Aorta (tissue), 5 donors: ENCODE measurements around the gene SF3B4. TPM values are rescaled to one million over a fixed set of nuclear protein-coding genes. Genes with fewer than 3 reads are reported as not detected.

Source experiments
- ATAC-seq: fragments of 200-7000 bp; cut with Tn5 transposase; one replicate; pipeline ENCODE4 v1.9.1; 2022; ENCODE audit warnings: moderate library complexity; ENCODE audit not compliant: low FRiP score
- DNase-seq, 2 donors: peaks; one replicate each; pipeline ENCODE4 v3.0.0-alpha.2; 2020
- H3K27ac ChIP-seq, 2 donors: one replicate each; pipeline ENCODE4 v1.5.1; 2013; ENCODE audit warnings: low read length in 2 of 2, mild to moderate bottlenecking in 2 of 2, moderate library complexity in 2 of 2, control low read depth in 1 of 2, inconsistent platforms in 1 of 2, low read depth in 1 of 2
- H3K27me3 ChIP-seq, 2 donors: one replicate each; pipeline ENCODE4 v1.6.1; 2013; ENCODE audit warnings: control low read depth in 1 of 2, low read length in 1 of 2, mild to moderate bottlenecking in 1 of 2, moderate library complexity in 1 of 2; ENCODE audit not compliant: insufficient read depth in 2 of 2, control insufficient read depth in 1 of 2
- H3K36me3 ChIP-seq, 2 donors: one replicate each; pipeline ENCODE4 v1.6.1; 2013; ENCODE audit warnings: control low read depth in 1 of 2, low read length in 1 of 2, mild to moderate bottlenecking in 1 of 2; ENCODE audit not compliant: insufficient read depth in 2 of 2, control insufficient read depth in 1 of 2
- H3K4me1 ChIP-seq, 2 donors: one replicate each; pipeline ENCODE4 v1.6.1; 2013; ENCODE audit warnings: low read length in 2 of 2, control low read depth in 1 of 2, mild to moderate bottlenecking in 1 of 2, moderate library complexity in 1 of 2; ENCODE audit not compliant: insufficient read depth in 2 of 2, control insufficient read depth in 1 of 2
- H3K4me3 ChIP-seq, 2 donors: one replicate each; pipeline ENCODE4 v1.5.1; 2013; ENCODE audit warnings: low read length in 2 of 2, control low read depth in 1 of 2, mild to moderate bottlenecking in 1 of 2
- H3K9me3 ChIP-seq: one replicate; pipeline ENCODE4 v1.6.1; 2013; ENCODE audit warnings: mild to moderate bottlenecking, low read length; ENCODE audit not compliant: control insufficient read depth
- WGBS, 2 donors: extraction: QIAGEN DNeasy Blood & Tissue Kit; methylation state at CpG; one replicate each; pipeline ENCODE4 v1.1.7; 2013; 5-methylcytosine and 5-hydroxymethylcytosine counted together
- intact Hi-C, 2 donors: fragments of 100-400 bp; cut with DNase I; formaldehyde crosslinking; loops; one replicate each; pipeline versions ENCODE4 v1.14.2 to v1.15.0; 2022
- long read RNA-seq, 2 donors: library from polyadenylated mRNA; unstranded; transcript quantifications; one replicate each; pipeline ENCODE4 v2.0.0, GENCODE V29; 2020 to 2021
- polyA plus RNA-seq, 2 donors: library from polyadenylated mRNA; stranded (reverse); fragments of 200-250 nt; gene quantifications; one replicate each; pipeline ENCODE4 v1.2.3, GENCODE V29; 2013
- total RNA-seq, 2 donors: library from RNA; stranded (reverse); fragmentation: NEBNext Ultra II Directional; extraction: Animal tissue kit (Norgen Biotek cat#: 25700); gene quantifications; one replicate each; pipeline ENCODE4 v1.2.1, GENCODE V29; 2021
- donor health status: healthy with polysubstance abuse.
- donor health status: Bipolar disorder and iron deficiency.
- donor health status: DM: no; HTN: no; CAD: no.
- donor health status: DM: no; HTN: no; CAD: no.
- donor health status: DM: yes; HTN: yes; CAD: no.

The SF3B4 gene, protein sequence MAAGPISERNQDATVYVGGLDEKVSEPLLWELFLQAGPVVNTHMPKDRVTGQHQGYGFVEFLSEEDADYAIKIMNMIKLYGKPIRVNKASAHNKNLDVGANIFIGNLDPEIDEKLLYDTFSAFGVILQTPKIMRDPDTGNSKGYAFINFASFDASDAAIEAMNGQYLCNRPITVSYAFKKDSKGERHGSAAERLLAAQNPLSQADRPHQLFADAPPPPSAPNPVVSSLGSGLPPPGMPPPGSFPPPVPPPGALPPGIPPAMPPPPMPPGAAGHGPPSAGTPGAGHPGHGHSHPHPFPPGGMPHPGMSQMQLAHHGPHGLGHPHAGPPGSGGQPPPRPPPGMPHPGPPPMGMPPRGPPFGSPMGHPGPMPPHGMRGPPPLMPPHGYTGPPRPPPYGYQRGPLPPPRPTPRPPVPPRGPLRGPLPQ
- total RNA-seq (10 to 100 TPM; 37.3 to 42.6 TPM), polyA plus RNA-seq (10 to 100 TPM; 18.8 to 37.5 TPM)
- long read RNA-seq, donor 1, transcript SF3B4-201 (6 exons, 2,085 nt) = major isoform, 64 of 70 reads
- long read RNA-seq, donor 1, partial matches to known transcripts = 1 of 70 reads
- long read RNA-seq, donor 1, other reads (novel, unspliced or antisense) = 5 of 70 reads
- long read RNA-seq, donor 2, transcript SF3B4-201 (6 exons, 2,085 nt) = major isoform, 13 of 17 reads
- long read RNA-seq, donor 2, partial matches to known transcripts = 4 of 17 reads
- long read RNA-seq, donor 2, other reads (novel, unspliced or antisense) = 0 of 17 reads

DNA sequence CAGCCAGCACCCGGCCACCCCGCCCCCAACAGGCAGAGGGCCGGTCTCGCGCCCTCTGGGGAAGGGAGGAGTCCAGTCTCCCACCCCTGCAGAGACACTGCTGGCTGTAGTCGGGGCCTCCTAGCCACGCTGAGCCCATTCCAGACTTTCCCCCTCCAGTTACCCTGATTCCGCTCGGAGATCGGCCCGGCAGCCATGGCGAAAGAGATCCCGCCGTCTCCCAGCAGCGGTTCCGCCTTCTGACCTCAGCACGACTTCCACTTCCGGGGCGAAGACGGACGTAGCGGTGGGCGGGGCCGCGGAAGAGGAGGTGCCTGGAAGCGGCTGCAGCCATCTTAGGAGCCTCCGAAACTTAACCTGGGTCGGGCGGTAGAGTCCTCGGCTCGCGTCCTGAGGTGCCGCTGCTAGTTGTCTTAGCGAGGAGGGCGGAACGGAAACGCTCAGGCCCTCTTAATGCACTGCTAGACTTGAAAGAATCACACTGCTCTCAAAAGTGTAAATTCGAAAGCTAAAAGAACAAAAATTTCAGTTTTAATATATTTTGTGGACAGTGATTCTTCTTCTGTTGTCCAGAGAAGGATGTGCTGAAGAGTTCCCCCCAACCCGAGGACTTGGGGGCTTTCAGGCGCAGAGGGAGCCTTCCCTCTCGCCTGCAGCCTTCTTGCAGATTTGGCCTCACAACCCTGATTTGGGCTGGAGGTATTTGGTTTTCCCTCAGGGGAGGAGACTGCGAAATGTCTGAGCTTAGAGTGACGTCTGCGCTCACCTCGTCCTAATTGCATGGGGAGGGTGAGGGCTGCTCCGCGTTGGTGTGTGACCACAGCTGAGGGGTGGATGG, at the start of gene SF3B4:
SF3B4 (minus strand) TSS at position 241 of the 838 bp plus-strand sequence; CDS start at position 197, 44 bp downstream.
- peak; percentile 97 for ATAC-seq
- DNase-seq = peak; percentile 97 to 99
- WGBS, 2 donors = 0 to 1% methylated on average over 47 of the region's 47 CpGs
- intact Hi-C loops = loop anchor here in 1 of 2 donors (5.0 kb wide), 1 partner anchor 35 kb away; no protein-coding TSS in a partner anchor
- peak within 1 kb of the TSS; percentile 76 to 92 for H3K4me3 ChIP-seq
- H3K9me3 ChIP-seq = no peaks in the 10 kb centered on the region
- H3K27ac ChIP-seq = peak within 1 kb of the TSS; percentile 62 to 84
- H3K4me1 ChIP-seq = peaks cover 0 to 3% of the 10 kb centered on the region in 2 donors
- peaks cover 8 to 13% of the 10 kb centered on the region in 2 donors for H3K36me3 ChIP-seq
- no peaks in the 10 kb centered on the region for H3K27me3 ChIP-seq

- 90 to 91% methylated on average over 3 of the region's 3 CpGs for WGBS, 2 donors
- DNase-seq = no peak
- intact Hi-C loops = no loop called here
- H3K9me3 ChIP-seq = no peaks in the 10 kb centered on the region
- peaks cover 0 to 4% of the 10 kb centered on the region in 2 donors for H3K36me3 ChIP-seq
- no peak overlapping the region for H3K27ac ChIP-seq
- no peaks in the 10 kb centered on the region for H3K4me1 ChIP-seq
- no peak overlapping the region for H3K4me3 ChIP-seq
- H3K27me3 ChIP-seq = no peaks in the 10 kb centered on the region
- no peak for ATAC-seq
Measured at GRCh38 chr1:149977345-149977744, 49.7 kb upstream of the SF3B4 start.

GRCh38 chr1:149972547-149972946, 44.9 kb upstream of the SF3B4 start:
- no peaks in the 10 kb centered on the region for H3K9me3 ChIP-seq
- peaks cover 4 to 6% of the 10 kb centered on the region in 2 donors for H3K36me3 ChIP-seq
- DNase-seq (no peak), ATAC-seq (no peak)
- no peak overlapping the region for H3K27ac ChIP-seq
- no peaks in the 10 kb centered on the region for H3K27me3 ChIP-seq
- no peak overlapping the region for H3K4me3 ChIP-seq
- H3K4me1 ChIP-seq = no peaks in the 10 kb centered on the region
- 85 to 92% methylated on average over 2 of the region's 2 CpGs for WGBS, 2 donors
- intact Hi-C loops = no loop called here

DNA sequence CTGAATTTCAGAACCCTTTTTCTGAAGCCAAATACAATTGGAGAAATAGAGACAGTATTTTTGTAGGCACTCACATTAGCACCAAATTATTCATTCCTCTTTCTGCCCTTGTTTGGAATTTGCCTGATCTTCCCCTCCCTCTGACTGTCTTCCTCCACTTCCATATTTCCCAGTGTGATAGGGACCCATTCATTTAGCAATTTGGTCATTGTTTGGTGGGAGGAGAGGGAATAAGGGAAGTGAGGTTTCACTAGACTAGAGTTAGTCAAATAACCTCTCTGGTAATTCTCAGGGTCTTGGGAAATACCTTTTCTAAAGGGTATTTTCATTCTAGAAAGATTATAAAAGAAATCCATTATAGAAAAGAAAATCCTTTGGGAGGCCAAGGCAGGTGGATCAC, 40.0 kb upstream of the SF3B4 start:
- intact Hi-C loops = no loop called here
- no peak for DNase-seq
- ATAC-seq = no peak
- H3K4me1 ChIP-seq = no peaks in the 10 kb centered on the region
- peaks cover 6 to 12% of the 10 kb centered on the region in 2 donors for H3K36me3 ChIP-seq
- no peak overlapping the region for H3K4me3 ChIP-seq
- H3K9me3 ChIP-seq = no peaks in the 10 kb centered on the region
- no peak overlapping the region for H3K27ac ChIP-seq
- no peaks in the 10 kb centered on the region for H3K27me3 ChIP-seq

- ATAC-seq = no peak
- Histone ChIP-seq H3K36me3 (peaks cover 6 to 12% of the 10 kb centered on the region in 2 donors), H3K27me3 (no peaks in the 10 kb centered on the region), H3K27ac (no peak overlapping the region), H3K4me3 (no peak overlapping the region), H3K9me3 (no peaks in the 10 kb centered on the region), H3K4me1 (no peaks in the 10 kb centered on the region)
- 86 to 87% methylated on average over 3 of the region's 3 CpGs for WGBS, 2 donors
- no peak for DNase-seq
- intact Hi-C loops = no loop called here
Measured at GRCh38 chr1:149967041-149967440, 39.4 kb upstream of the SF3B4 start.

DNA sequence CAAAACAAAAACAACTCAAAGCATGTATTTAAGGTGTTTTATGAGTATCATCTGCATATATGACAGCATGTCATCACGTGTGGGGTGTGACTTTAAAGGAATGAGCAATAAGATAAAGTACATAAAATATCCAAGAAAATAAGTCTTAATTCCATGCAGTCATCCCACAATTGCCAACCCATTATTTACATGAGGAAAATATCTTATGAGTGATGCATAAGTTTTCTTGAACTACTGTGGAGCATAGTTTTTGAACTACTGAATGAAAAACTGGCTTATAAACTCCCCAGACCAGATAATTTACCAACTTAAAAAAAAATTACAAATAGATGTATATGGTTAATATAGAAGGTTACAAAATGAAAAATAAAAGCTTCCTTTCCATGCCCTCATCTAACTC, 38.8 kb upstream of the SF3B4 start:
- Histone ChIP-seq H3K27me3 (no peaks in the 10 kb centered on the region), H3K27ac (no peak overlapping the region), H3K9me3 (no peaks in the 10 kb centered on the region), H3K4me1 (no peaks in the 10 kb centered on the region), H3K36me3 (peaks cover 4 to 12% of the 10 kb centered on the region in 2 donors), H3K4me3 (no peak overlapping the region)
- no peak for DNase-seq
- WGBS, 2 donors = 58 to 63% methylated on average over 1 of the region's 1 CpG
- ATAC-seq = no peak
- intact Hi-C loops = no loop called here

GRCh38 chr1:149965440-149965839, 37.8 kb upstream of the SF3B4 start:
- H3K27ac ChIP-seq = no peak overlapping the region
- no peaks in the 10 kb centered on the region for H3K27me3 ChIP-seq
- peaks cover 4 to 12% of the 10 kb centered on the region in 2 donors for H3K36me3 ChIP-seq
- H3K9me3 ChIP-seq = no peaks in the 10 kb centered on the region
- no peak for DNase-seq
- H3K4me1 ChIP-seq = no peaks in the 10 kb centered on the region
- WGBS, 2 donors = 80 to 82% methylated on average over 3 of the region's 3 CpGs
- H3K4me3 ChIP-seq = no peak overlapping the region
- intact Hi-C loops = no loop called here
- no peak for ATAC-seq

DNA sequence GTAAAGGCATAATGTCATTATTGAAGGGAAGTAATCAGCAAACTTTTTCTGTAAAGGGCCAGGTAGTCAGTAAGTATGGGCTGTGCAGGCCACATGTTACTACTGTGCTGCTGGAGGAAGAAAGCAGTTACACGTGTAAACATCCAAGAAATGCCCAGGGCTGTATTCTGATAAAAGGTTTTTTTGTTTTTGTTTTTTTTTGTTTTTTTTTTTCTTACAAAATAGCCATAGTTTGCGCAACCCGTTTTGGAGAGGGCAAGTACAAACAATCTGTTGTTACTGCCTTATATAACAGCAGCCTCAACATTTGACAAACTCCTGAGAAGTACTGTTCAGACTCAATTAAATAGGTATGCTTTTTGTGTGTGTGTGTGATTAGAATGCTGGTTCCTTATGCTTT, 35.8 kb upstream of the SF3B4 start:
- WGBS, 2 donors = 44 to 48% methylated on average over 3 of the region's 3 CpGs
- peaks cover 4 to 11% of the 10 kb centered on the region in 2 donors for H3K36me3 ChIP-seq

More for the DNA sequence above, 35.8 kb upstream of the SF3B4 start:
- ATAC-seq (no peak), DNase-seq (no peak)
- Histone ChIP-seq H3K4me1 (no peaks in the 10 kb centered on the region), H3K27me3 (no peaks in the 10 kb centered on the region), H3K27ac (no peak overlapping the region), H3K4me3 (no peak overlapping the region), H3K9me3 (no peaks in the 10 kb centered on the region)
- intact Hi-C loops = loop anchor here (2.0 to 5.0 kb wide), 2 partner anchors 204 to 205 kb away; no protein-coding TSS in a partner anchor
